Middle frontal gyrus (tissue), 1 donor: ENCODE measurements around the gene CCDC107.

Experiments
- DNase-seq: peaks from one replicate; pipeline ENCODE4 v3.0.0-alpha.2; 2015; ENCODE audit warnings: low spot score; ENCODE audit errors: extremely low spot score

CCDC107 gene

GRCh38 chr9:35702696-35703095 lies 44.6 kb downstream of the CCDC107 start:
- no peak for DNase-seq

- DNase-seq = no peak
Measured at GRCh38 chr9:35703906-35704672, 46.0 kb downstream of the CCDC107 start.

- DNase-seq = no peak
Measured at GRCh38 chr9:35705372-35705771, 47.3 kb downstream of the CCDC107 start.

GRCh38 chr9:35705836-35706430 lies 47.8 kb downstream of the CCDC107 start:
- DNase-seq = no peak

- no peak for DNase-seq
Measured at GRCh38 chr9:35706951-35707350, 48.9 kb downstream of the CCDC107 start.

GRCh38 chr9:35708146-35708545 lies 50.1 kb downstream of the CCDC107 start:
- no peak for DNase-seq

GRCh38 chr9:35710818-35711500 lies 52.9 kb downstream of the CCDC107 start:
- no peak for DNase-seq
